CD4-positive, alpha-beta T cell treated with Interleukin-15 for 4 hours (primary cell): ENCODE measurements around the gene ECEL1.
"Not testable (repeated sequence)": the region's sequence is repeated elsewhere in the genome, so short reads cannot be mapped to it uniquely, and the experiment has no call there.

ENCODE experiments used
- DNase-seq: peaks from one replicate; pipeline ENCODE4 v3.0.0-alpha.2; 2020; ENCODE audit warnings: low spot score

Gene ECEL1, protein sequence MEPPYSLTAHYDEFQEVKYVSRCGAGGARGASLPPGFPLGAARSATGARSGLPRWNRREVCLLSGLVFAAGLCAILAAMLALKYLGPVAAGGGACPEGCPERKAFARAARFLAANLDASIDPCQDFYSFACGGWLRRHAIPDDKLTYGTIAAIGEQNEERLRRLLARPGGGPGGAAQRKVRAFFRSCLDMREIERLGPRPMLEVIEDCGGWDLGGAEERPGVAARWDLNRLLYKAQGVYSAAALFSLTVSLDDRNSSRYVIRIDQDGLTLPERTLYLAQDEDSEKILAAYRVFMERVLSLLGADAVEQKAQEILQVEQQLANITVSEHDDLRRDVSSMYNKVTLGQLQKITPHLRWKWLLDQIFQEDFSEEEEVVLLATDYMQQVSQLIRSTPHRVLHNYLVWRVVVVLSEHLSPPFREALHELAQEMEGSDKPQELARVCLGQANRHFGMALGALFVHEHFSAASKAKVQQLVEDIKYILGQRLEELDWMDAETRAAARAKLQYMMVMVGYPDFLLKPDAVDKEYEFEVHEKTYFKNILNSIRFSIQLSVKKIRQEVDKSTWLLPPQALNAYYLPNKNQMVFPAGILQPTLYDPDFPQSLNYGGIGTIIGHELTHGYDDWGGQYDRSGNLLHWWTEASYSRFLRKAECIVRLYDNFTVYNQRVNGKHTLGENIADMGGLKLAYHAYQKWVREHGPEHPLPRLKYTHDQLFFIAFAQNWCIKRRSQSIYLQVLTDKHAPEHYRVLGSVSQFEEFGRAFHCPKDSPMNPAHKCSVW

DNA sequence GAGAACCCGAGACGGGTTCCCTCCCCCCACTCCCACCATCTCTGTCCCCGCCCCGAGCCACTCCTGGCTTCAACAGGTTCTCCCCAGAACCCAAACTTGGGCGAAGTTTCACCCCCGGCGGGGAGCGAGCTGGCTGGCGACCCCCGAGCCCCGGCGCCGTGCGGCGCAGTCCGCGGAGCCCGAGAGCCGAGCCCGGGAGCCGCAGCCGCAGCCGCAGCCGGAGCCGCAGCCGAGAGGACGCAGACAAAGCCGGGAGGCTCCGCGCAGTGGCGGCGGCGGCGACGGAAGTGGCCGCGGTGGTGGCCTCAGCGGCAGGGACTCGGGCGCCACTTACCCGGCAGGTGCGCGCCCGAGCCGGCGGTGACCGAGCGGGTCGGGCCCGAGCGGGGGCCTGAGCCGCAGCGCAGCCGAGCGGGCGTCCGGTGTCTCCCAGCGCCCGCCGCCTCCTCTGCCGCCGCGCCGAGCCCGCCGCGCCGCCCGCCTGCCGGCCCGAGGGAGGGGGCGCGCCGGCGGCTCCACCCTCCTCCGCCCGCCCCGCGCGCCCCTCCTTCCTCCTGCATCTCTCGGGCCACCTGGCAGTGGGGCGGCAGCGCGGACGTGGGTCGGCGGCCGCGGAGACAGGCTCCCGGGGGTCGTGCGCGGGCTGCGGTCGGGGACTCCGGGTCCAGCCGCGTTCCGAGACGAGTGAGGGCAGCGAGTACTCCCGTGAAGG lies at the start of gene ECEL1:
Gene ECEL1 (minus strand): TSS at position 450 of the 712 bp plus-strand sequence. CDS start 1,181 bp downstream, outside the sequence.
- DNase-seq, result no peak

DNA sequence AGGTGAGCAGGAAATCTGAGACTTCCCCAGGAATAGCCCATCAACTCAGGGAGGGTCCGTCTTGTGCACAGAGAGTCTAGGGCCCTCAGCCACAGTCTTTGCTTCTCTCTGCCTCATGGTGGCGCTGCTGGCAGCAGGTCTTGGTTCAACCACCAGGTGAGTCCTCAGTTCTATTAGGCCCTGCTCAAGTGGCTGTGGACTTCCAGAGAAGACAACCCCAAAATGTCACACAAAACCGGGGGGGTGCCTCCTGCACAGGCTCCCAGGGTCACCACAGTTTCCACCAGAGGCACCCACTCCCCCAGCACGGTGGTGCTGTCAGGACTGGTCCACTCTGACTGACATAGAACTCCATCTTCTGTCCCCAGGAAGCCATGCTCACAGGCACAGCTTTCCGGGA lies 49.4 kb upstream of the ECEL1 start:
- no peak for DNase-seq

DNA sequence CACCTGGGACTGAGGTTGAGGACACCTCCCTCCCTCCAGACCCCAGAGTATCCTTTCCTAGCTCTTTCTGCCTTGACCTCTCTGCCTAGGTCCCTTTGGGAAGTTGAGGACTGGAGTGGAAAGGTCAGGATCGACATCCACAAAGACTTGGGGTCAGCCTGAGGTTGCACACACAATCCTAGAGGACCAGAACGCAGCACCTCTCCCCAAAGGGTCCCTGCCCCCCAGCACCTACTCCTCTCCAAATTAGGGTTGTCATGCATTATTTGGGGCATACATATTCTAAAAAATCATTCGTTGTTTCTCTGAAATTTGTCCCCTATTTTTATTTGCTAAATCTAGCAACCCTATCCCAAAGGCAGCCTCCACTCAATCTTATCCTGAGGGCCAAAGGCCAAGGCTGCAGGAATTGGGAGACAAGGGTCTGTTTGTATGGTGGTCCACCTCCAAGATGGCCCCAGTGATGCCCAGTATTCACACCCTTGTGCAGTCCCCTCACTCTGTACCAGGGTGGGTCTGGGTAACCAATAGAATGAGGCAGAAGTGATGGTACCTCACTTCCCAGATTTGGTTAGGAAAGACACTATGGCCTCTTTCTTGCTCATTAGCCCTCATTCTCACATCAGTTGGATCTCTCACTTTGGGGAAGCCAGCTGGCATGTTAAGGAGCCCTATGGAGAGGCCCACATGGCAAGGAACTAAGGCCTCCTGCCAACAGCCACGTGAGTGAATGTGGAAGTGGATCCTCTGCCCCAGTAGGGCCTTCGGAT lies 48.3 kb upstream of the ECEL1 start:
- DNase-seq, result no peak

GRCh38 chr2:232534940-232535651 lies 47.5 kb upstream of the ECEL1 start:
- no peak for DNase-seq

GRCh38 chr2:232533944-232534710 lies 46.5 kb upstream of the ECEL1 start:
- no peak for DNase-seq

- not testable (repeated sequence) for DNase-seq
These were observed 45.2 kb upstream of the ECEL1 start for GRCh38 chr2:232532821-232533220.

GRCh38 chr2:232532419-232532818 lies 44.8 kb upstream of the ECEL1 start:
- no peak for DNase-seq

GRCh38 chr2:232530626-232531260 lies 43.1 kb upstream of the ECEL1 start:
- DNase-seq, result no peak

GRCh38 chr2:232529806-232530547 lies 42.3 kb upstream of the ECEL1 start:
- DNase-seq, result no peak

DNA sequence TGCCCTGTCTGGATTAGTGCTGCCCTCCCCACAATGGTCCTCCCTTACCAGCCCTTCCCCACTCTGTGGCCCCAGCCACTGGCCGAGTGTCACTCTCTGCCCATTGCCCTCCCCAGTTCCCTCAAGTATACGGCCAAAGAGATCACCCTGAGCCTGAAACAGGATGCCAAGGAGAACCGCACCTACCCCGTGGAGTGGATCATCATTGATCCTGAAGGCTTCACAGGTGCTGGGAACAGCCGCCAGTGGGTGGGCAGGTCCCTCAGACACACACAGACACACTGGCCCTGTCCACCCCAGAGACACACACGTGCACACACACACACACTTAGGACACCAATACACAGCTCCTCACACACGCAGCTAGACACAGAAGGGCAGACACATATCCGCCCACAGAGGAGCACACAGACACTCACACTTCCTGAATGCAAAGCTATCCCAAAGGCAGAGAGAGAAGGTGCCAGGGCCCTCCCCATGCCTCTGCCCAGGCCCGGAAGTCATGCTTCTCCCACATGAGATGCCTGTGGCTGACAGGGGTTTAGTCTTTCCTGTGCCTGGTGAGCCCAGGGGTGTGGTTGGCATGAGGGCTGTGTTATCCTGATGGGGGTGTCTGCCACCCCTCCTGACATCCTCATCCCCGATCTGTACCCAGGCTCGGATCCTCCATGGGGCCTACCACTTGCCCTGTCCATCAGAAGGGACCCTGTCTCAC lies 41.3 kb upstream of the ECEL1 start:
- DNase-seq, result no peak

GRCh38 chr2:232527905-232528470 lies 40.4 kb upstream of the ECEL1 start:
- no peak for DNase-seq

- no peak for DNase-seq
These were observed 38.8 kb upstream of the ECEL1 start for GRCh38 chr2:232526372-232526941.

DNA sequence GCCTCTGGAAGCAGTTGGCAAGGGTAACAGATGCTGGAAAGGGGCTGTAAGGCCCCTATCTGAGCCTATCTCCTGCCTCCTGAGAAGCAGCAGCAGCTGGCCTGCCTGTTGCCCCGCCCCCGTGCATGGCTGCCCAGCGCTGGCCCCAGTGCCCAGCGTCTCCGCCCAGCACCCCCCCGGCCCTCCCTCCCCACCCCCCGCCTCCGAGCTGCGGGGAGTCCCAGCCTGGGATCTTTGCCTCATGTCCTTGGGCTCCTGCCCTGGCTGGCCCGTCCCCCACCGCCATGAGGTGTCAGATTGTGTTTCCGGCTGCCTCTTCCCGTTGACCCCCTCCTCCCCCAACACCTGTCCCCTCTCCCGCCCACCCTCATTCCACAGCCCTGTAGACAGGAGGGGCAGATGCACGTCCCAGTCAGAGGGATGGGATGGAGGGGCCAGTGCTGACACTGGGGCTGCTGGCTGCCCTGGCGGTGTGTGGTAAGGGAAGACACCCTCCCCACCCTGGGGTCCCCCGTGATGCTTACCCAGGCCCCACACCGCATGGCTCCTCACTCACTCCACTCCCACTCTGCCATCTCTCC lies 38.2 kb upstream of the ECEL1 start, which contains the start of gene CHRND:
Gene CHRND (plus strand): TSS at position 370 of the 581 bp plus-strand sequence. CDS start 56 bp downstream, at position 426.
- no peak for DNase-seq

DNA sequence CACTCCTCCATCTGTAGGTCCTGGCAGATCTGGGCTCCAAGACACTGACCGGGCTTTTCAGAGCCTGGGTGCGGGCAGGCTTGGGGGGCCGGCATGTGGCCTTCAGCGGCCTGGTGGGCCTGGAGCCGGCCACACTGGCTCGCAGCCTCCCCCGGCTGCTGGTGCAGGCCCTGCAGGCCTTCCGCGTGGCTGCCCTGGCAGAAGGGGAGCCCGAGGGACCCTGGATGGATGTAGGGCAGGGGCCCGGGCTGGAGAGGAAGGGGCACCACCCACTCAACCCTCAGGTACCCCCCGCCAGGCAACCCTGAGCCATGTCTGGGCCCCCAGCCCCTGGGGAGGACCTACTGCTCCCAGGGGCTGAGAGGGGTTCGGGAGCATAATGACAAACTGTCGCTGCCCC lies 37.6 kb upstream of the ECEL1 start:
- DNase-seq, result no peak

DNA sequence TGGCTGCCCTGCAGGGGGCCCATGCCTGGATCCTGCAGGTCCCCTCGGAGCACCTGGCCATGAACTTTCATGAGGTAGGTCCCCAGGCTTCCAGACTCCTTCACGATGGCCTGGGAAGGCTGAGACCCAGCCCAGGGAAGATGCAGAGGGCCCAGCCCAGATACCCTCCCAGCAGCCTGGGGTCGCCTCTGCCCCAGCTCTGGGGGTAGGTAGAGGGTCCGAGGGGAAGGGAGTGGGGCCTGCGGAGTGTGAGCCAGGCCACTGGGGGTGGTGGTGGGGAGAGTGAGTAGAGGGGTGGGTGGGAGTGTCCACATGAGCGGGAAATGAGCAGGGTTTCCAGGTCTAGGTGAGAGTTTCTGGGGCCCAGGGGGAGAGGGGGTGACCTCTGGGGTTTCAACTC lies 37.1 kb upstream of the ECEL1 start:
- no peak for DNase-seq

DNA sequence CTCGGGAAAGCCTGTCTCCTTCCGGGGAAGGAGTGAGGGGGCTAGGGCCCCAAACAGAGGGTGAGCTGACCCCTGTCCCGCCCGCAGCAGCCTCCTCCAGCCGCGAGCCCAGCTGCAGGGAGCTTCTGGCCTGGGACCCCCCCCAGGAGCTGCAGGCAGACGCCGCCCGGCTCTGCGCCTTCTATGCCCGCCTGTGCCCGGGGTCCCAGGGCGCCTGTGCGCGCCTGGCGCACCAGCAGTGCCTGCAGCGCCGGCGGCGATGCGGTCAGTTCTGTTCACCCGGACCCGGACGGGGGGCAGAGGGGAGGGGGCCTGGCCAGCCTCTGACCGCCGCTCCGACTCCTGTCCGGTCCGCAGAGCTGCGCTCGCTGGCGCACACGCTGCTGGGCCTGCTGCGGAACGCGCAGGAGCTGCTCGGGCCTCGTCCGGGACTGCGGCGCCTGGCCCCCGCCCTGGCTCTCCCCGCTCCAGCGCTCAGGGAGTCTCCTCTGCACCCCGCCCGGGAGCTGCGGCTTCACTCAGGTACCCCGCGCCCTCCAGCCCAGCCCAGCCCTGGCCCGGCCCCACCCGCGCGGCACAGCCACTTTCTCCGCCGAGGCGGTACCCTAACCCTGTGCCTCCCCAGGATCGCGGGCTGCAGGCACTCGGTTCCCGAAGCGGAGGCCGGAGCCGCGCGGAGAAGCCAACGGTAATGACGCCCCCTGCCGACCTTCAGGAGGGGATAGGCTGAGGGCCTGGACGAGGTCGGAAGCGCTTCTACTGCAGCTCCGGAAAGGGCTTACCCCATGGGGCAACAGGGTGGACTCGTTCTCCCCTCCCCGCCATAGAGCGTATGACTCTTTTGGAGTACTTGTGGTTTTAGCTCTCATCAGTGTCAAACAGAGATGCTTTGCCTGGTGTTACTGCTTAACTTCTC lies 36.3 kb upstream of the ECEL1 start:
- DNase-seq, result no peak
